ENCODE results near the gene SLC11A1.

DNA sequence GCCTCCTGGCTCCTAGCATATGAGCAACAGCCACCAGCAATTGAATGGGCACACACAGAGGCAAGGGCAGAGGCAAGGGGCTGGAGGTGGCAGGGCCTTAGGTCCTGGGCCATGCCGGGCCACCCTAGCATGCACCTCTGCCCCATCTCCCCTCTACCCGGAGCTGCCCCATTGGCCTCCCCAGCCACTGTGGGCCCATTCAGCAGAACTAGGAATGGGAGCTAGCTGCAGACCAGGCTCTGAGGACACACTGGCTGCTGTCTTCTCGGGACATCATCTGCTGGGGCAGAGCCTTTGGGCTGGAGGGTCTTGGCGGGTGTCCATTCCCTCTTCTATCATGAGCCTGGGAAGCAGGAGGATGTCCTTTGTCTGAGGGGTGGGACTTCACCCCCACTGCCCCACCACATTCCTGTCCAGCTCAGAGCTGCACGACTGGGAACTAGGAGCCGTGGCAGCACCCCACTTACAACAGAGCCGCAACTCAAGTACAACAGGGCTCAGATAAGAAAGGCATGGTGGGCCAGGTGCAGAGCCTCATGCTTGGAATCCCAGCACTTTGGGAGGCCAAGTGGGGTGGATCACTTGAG is 37.6 kb downstream of the SLC11A1 start:
- TF ChIP-seq, protein P1, sequence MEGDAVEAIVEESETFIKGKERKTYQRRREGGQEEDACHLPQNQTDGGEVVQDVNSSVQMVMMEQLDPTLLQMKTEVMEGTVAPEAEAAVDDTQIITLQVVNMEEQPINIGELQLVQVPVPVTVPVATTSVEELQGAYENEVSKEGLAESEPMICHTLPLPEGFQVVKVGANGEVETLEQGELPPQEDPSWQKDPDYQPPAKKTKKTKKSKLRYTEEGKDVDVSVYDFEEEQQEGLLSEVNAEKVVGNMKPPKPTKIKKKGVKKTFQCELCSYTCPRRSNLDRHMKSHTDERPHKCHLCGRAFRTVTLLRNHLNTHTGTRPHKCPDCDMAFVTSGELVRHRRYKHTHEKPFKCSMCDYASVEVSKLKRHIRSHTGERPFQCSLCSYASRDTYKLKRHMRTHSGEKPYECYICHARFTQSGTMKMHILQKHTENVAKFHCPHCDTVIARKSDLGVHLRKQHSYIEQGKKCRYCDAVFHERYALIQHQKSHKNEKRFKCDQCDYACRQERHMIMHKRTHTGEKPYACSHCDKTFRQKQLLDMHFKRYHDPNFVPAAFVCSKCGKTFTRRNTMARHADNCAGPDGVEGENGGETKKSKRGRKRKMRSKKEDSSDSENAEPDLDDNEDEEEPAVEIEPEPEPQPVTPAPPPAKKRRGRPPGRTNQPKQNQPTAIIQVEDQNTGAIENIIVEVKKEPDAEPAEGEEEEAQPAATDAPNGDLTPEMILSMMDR (IDR thresholded peaks at IDR 0.05): no peak
- no peak for TF ChIP-seq POLR2A (IDR thresholded peaks at IDR 0.05)

Data from heart left ventricle (tissue), 13 donors.